ENCODE data around the gene PSMD1.
A peak's percentile ranks its signal among the peaks of the same experiment; 100 is the strongest.
"Not testable (repeated sequence)": the region's sequence is repeated elsewhere in the genome, so short reads cannot be mapped to it uniquely, and the experiment has no call there.

PSMD1 gene

GRCh38 chr2:231056453-231057416, at the start of gene PSMD1:
Gene PSMD1 (plus strand): TSS chr2:231056867. CDS start chr2:231057026, 159 bp downstream.
- peak; percentile 80 for ATAC-seq

GRCh38 chr2:231007286-231008098, 49.2 kb upstream of the PSMD1 start:
- peak; percentile 21 for ATAC-seq

More at GRCh38 chr2:231056453-231057416, at the start of gene PSMD1:
- peak; percentile 96 for DNase-seq

DNA sequence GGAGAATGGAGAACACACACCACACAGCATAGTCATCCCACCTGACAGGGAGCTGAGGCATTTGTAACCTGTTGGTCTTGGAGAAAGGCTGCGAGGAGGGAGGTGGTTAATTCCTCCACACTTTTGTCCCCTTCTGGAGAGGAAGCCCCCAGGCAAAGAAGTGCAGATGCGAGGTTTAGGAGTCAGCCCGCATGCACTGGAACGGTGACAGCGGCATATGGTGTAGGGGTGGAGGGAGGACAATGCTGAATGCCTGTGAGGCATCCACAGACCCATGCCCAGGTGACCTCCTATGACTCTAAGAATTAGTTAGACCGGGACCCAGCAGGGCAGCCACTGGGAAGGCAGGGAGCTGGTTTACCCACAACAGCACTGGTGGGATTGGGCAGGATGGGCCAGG, 48.5 kb upstream of the PSMD1 start:
- no peak for ATAC-seq
- no peak for DNase-seq

More at GRCh38 chr2:231007286-231008098, 49.2 kb upstream of the PSMD1 start:
- DNase-seq = no peak

GRCh38 chr2:231009236-231009919, 47.3 kb upstream of the PSMD1 start:
- DNase-seq = no peak
- ATAC-seq = no peak

GRCh38 chr2:231010201-231010730, 46.4 kb upstream of the PSMD1 start:
- DNase-seq = no peak

GRCh38 chr2:231011526-231011925, 45.1 kb upstream of the PSMD1 start:
- DNase-seq = no peak
- ATAC-seq = no peak

More at GRCh38 chr2:231010201-231010730, 46.4 kb upstream of the PSMD1 start:
- ATAC-seq = no peak

GRCh38 chr2:231012463-231012862, 44.2 kb upstream of the PSMD1 start:
- DNase-seq (no peak), ATAC-seq (no peak)

DNA sequence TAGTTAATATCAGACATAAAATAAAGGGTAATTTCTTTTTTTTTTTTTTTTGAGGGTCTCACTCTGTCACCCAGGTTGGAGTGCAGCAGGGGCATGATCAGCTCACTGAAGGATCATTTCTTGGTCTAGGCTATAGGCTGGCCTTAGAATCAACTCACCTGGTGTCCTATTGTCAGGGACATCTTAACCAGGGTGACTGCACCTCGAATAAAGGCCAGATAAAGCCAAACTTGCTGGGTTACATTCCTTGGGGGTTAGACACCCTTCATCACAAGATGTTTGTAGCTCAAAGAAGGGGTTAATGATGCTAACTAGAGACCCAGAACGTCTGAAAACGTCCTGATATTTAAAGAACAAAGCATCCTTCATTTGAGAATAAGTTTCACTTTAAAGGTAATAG, 42.8 kb upstream of the PSMD1 start:
- DNase-seq = no peak
- ATAC-seq = no peak

- DNase-seq = no peak
- ATAC-seq = no peak
These were observed 41.2 kb upstream of the PSMD1 start for GRCh38 chr2:231015478-231015877.

DNA sequence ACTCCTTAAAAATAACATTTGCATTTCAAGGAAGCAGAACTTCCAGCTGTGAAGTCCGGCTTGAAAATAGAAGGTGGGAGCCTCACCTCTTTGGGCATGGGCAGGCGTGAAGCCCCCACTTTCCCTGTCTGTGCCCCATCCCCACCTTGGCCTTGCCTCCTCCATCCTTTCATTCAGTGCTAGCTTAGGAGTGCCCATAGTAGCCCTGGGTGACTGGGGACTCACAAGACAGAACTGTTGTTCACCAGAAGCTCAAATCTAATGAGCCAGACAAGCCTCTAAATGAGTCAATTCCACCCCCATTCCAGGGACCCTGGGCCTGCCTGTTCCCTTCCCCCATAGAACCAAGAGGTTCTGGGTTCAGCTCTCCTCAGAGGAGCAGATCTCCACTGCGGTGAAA, 40.7 kb upstream of the PSMD1 start:
- DNase-seq = no peak
- no peak for ATAC-seq

DNA sequence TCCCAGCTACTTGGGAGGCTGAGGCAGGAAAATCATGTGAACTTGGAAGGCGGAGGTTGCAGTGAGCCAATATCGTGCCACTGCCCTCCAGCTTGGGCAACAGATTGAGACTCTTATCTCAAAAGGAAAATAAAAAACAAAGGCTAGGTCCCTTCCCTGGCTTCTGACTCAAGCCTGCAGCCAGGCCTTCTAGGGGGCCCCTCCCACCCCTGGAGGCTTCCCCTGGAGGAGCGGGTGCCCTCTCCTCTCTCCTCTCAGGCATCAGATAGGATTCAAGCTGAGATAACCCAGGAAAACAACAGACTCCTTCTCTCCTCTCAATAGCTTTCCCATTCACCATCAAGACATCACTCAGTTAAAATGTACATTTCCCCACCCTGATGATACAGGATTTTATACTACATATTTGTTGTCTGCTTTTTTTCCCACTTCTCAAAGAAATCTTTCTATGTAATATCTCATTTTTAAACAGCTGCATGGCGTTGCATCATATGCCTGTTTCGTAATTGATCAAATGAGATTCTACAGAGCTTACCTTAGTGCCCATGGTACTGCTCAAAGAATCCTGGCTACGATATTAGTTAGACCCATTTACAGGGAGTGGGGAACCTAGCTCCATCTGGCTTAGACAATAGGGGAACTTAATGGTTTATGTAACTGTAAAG, 40.0 kb upstream of the PSMD1 start:
- ATAC-seq (no peak), DNase-seq (no peak)

DNA sequence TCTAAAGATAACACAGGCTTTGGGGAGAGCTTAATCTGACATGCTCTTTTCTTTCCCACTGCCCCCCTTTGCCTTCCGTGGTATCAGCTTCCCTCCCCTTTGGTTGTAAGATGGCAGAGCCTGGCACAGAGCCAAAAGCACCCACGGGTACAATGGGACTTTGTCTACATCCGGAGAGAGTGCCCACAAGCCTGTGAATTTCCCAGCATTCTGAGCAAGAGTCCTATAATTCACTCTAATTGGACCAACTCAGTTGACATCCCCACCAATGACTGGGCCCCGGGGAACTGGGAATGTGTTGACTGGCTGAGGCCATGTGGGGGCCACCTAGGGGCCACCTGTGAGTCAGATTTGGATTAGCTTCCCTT, 39.5 kb upstream of the PSMD1 start:
- peak; percentile 25 for DNase-seq
- no peak for ATAC-seq

GRCh38 chr2:231018184-231018583, 38.5 kb upstream of the PSMD1 start:
- DNase-seq (no peak), ATAC-seq (no peak)

GRCh38 chr2:231025059-231025458, 31.6 kb upstream of the PSMD1 start:
- not testable (repeated sequence) for ATAC-seq

DNA sequence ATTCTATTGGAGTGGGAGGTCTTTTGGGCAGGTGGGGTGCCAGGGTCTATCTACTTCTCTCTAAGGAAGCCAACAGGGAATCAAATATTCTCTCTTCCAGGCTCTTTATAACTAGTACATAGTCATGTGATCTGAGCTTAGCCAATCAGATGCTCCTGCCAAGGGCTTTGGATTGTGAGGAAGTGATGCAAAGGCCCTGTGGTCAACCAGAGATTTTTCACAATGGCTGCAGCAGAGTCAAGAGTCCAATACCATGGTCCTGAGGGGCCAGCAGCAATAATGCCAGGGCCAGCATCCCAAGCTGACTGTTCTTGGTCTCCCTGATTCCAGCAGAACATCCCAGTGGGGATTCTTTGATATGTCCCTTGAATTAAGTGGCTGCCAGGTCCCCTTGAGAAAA, 27.8 kb upstream of the PSMD1 start:
- ATAC-seq (no peak), DNase-seq (no peak)

More at GRCh38 chr2:231025059-231025458, 31.6 kb upstream of the PSMD1 start:
- not testable (repeated sequence) for DNase-seq

DNA sequence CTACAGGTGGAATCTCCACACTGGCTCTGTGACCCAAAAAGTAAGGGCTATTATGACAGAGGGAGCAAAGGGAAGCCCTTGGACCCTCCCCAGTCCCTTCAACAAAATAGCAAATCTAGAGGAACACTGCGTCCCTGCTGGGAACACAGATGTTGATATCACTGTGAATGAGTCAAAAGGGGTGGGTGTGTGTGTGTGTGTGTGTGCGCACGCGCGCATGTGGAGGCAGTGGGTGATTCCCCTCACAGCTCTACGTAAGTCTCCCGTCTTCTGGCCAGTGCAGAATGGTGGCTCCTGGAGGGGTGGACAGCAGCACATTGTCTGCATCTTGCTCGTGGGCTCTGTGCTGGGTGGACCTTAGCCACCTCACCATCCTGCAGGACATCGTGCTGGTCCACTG, 27.1 kb upstream of the PSMD1 start:
- DNase-seq = no peak
- ATAC-seq = no peak

GRCh38 chr2:231030725-231031124, 25.9 kb upstream of the PSMD1 start:
- ATAC-seq (no peak), DNase-seq (no peak)

- DNase-seq (no peak), ATAC-seq (no peak)
These were observed 24.0 kb upstream of the PSMD1 start for GRCh38 chr2:231032575-231033140.

- ATAC-seq (no peak), DNase-seq (no peak)
These were observed 23.2 kb upstream of the PSMD1 start for GRCh38 chr2:231033147-231034132.

Measured in stimulated activated naive CD8-positive, alpha-beta T cell treated with anti-CD3 and anti-CD28 coated beads, Interleukin-15, Interleukin-2, amounts not matched to agents 100 U/mL and 50 U/mL, for 24 hours (primary cell).